Measurements from ENCODE around the gene HOMEZ. TPM values are rescaled to one million over a fixed set of nuclear protein-coding genes. Genes with fewer than 3 reads are reported as not detected.

Gene HOMEZ
- total and polyA plus RNA-seq, 10 of the 15 experiments (the other 5 are each of a cell fraction or from before 2014, with no cell fraction given), result 2.6 to 19.3 (median 13.0) TPM

GRCh38 chr14:23252420-23253333 lies 33.3 kb downstream of the HOMEZ start:
- DNase-seq (ENCODE audit: low read depth, low spot score) (no peak), FAIRE-seq (no peak), ATAC-seq (no peak)
- BruUV-seq (replicated peaks), result no TSS peak
- no peak overlapping the region for H2AFZ ChIP-seq (ENCODE audit: control insufficient read depth, low read depth, low read length)
- in situ Hi-C loops (cut with MboI) (no loop called here), intact Hi-C loops (cut with micrococcal nuclease; ENCODE audit: unreplicated experiment) (no loop called here)
- no peaks in the 10 kb centered on the region for H4K20me1 ChIP-seq (ENCODE audit: control insufficient read depth, insufficient read depth)
- POLR2A ChIA-PET, result no interaction called here
- no peak overlapping the region for H3K4me2 ChIP-seq (ENCODE audit: control insufficient read depth, insufficient read depth)
- no peak for TF ChIP-seq SMAD1 (IDR thresholded peaks at IDR 0.05; ENCODE audit: low read depth, partially characterized antibody)
- no peak for TF ChIP-seq HSF1 (IDR thresholded peaks at IDR 0.05; ENCODE audit: low read depth, low read length)
- TF ChIP-seq, protein P1, sequence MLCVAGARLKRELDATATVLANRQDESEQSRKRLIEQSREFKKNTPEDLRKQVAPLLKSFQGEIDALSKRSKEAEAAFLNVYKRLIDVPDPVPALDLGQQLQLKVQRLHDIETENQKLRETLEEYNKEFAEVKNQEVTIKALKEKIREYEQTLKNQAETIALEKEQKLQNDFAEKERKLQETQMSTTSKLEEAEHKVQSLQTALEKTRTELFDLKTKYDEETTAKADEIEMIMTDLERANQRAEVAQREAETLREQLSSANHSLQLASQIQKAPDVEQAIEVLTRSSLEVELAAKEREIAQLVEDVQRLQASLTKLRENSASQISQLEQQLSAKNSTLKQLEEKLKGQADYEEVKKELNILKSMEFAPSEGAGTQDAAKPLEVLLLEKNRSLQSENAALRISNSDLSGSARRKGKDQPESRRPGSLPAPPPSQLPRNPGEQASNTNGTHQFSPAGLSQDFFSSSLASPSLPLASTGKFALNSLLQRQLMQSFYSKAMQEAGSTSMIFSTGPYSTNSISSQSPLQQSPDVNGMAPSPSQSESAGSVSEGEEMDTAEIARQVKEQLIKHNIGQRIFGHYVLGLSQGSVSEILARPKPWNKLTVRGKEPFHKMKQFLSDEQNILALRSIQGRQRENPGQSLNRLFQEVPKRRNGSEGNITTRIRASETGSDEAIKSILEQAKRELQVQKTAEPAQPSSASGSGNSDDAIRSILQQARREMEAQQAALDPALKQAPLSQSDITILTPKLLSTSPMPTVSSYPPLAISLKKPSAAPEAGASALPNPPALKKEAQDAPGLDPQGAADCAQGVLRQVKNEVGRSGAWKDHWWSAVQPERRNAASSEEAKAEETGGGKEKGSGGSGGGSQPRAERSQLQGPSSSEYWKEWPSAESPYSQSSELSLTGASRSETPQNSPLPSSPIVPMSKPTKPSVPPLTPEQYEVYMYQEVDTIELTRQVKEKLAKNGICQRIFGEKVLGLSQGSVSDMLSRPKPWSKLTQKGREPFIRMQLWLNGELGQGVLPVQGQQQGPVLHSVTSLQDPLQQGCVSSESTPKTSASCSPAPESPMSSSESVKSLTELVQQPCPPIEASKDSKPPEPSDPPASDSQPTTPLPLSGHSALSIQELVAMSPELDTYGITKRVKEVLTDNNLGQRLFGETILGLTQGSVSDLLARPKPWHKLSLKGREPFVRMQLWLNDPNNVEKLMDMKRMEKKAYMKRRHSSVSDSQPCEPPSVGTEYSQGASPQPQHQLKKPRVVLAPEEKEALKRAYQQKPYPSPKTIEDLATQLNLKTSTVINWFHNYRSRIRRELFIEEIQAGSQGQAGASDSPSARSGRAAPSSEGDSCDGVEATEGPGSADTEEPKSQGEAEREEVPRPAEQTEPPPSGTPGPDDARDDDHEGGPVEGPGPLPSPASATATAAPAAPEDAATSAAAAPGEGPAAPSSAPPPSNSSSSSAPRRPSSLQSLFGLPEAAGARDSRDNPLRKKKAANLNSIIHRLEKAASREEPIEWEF (IDR thresholded peaks at IDR 0.05; ENCODE audit: insufficient replicate concordance, low read depth, low read length), result no peak
- no peak for TF ChIP-seq E2F4 (IDR thresholded peaks at IDR 0.05; ENCODE audit: low read depth, low read length)
- no peak for TF ChIP-seq LARP7 (IDR thresholded peaks at IDR 0.05)
- TF ChIP-seq ZNF384 (IDR thresholded peaks at IDR 0.05; ENCODE audit: borderline replicate concordance, low read depth, low read length), result no peak
- no peak for TF ChIP-seq IRF4 (IDR thresholded peaks at IDR 0.05; ENCODE audit: low read depth, low read length)
- TF ChIP-seq TARDBP (IDR thresholded peaks at IDR 0.05; ENCODE audit: borderline replicate concordance), result no peak
- TF ChIP-seq ASH2L (IDR thresholded peaks at IDR 0.05; ENCODE audit: borderline replicate concordance, low read depth), result no peak
- TF ChIP-seq STAT1 (conservative IDR thresholded peaks at IDR 0.05), result no peak
- no peak for TF ChIP-seq BHLHE40 (IDR thresholded peaks at IDR 0.05; ENCODE audit: borderline replicate concordance in 1 of 2, low read depth in 2 of 2, low read length in 1 of 2)
- TF ChIP-seq RAD21 (IDR thresholded peaks at IDR 0.05; ENCODE audit: insufficient read depth, low read depth, low read length), result no peak
- no peak for TF ChIP-seq IKZF1 (conservative IDR thresholded peaks at IDR 0.05)
- no peak for TF ChIP-seq SUZ12 (IDR thresholded peaks at IDR 0.05; ENCODE audit: unreplicated experiment)
- H3K4me1 ChIP-seq (ENCODE audit: control insufficient read depth, insufficient read depth, low read length), result no peaks in the 10 kb centered on the region
- SMC1A ChIA-PET (ENCODE audit: uncharacterized antibody, unreplicated experiment), result no interaction called here
- H3K36me3 ChIP-seq (ENCODE audit: control insufficient read depth in 2 of 2, insufficient read depth in 2 of 2, low read length in 1 of 2), result no peaks in the 10 kb centered on the region
- CTCF ChIA-PET, result no interaction called here
- H3K79me2 ChIP-seq (ENCODE audit: control insufficient read depth, insufficient read depth, low read length), result no peaks in the 10 kb centered on the region
- no peak overlapping the region for H3K4me3 ChIP-seq
- RAD21 ChIA-PET (ENCODE audit: unreplicated experiment), result no interaction called here
- WGBS (ENCODE audit: insufficient coverage, insufficient replicate concordance, low lambda C conversion rate, missing lambda C conversion rate), result 13% methylated on average over 4 of the region's 4 CpGs
- H3K27ac ChIP-seq (ENCODE audit: control insufficient read depth, insufficient read depth), result no peak overlapping the region
- no peaks in the 10 kb centered on the region for H3K9me3 ChIP-seq (replicated peaks; ENCODE audit: control insufficient read depth, insufficient read depth, low read length)
- no peak overlapping the region for H3K9ac ChIP-seq (ENCODE audit: control insufficient read depth, insufficient read depth, low read length)
- H3K27me3 ChIP-seq (replicated peaks in 1 of 2; ENCODE audit: control insufficient read depth in 2 of 2, insufficient read depth in 2 of 2, low read length in 1 of 2), result no peaks in the 10 kb centered on the region

All from GM12878 (cell line).